Stimulated activated CD4-positive, alpha-beta T cell treated with anti-CD3 and anti-CD28 coated beads, Interleukin-1b, Interleukin-23, amount 100 ng/mL, for 1 hour (primary cell): ENCODE measurements around the gene LBX1.

Experiments used
- DNase-seq, 2 donors: peaks; one replicate each; pipeline ENCODE4 v3.0.0-alpha.2; 2020; ENCODE audit warnings: low read depth in 2 of 2

LBX1 gene

GRCh38 chr10:101244321-101245050 is 15.2 kb upstream of the LBX1 start:
- DNase-seq = no peak

GRCh38 chr10:101241840-101242707 is 12.8 kb upstream of the LBX1 start:
- DNase-seq = no peak

GRCh38 chr10:101238732-101239105 is 9.5 kb upstream of the LBX1 start:
- DNase-seq = no peak

GRCh38 chr10:101237982-101238731 is 8.9 kb upstream of the LBX1 start:
- no peak for DNase-seq

GRCh38 chr10:101237081-101237981 is 8.1 kb upstream of the LBX1 start:
- no peak for DNase-seq

- no peak for DNase-seq
These were observed 7.3 kb upstream of the LBX1 start for GRCh38 chr10:101236376-101237080.

DNA sequence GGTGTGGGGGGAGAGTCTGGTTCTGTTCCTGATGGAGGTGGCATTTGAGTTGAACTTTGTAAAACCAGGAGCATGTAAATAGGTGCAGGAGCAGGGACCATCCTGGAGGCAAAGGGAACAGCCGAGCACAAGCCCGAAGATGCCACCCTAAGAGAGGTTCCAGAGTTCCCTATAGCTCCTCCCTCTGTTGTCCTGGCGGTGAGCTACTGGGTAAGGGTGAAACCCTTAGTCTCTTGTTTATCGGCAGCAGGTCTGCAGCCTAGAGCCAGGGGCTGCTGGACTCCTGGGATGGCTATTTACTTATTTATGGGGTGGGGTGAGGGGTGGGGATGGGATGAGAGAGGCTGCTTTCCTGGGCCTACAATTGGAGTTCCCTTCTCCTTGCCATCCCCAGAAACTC is 6.5 kb upstream of the LBX1 start:
- DNase-seq = no peak

- no peak for DNase-seq
These were observed 5.1 kb upstream of the LBX1 start for GRCh38 chr10:101234333-101234732.

- DNase-seq = no peak
These were observed 4.6 kb upstream of the LBX1 start for GRCh38 chr10:101233863-101234262.

- DNase-seq = no peak
These were observed 4.2 kb upstream of the LBX1 start for GRCh38 chr10:101233443-101233842.

DNA sequence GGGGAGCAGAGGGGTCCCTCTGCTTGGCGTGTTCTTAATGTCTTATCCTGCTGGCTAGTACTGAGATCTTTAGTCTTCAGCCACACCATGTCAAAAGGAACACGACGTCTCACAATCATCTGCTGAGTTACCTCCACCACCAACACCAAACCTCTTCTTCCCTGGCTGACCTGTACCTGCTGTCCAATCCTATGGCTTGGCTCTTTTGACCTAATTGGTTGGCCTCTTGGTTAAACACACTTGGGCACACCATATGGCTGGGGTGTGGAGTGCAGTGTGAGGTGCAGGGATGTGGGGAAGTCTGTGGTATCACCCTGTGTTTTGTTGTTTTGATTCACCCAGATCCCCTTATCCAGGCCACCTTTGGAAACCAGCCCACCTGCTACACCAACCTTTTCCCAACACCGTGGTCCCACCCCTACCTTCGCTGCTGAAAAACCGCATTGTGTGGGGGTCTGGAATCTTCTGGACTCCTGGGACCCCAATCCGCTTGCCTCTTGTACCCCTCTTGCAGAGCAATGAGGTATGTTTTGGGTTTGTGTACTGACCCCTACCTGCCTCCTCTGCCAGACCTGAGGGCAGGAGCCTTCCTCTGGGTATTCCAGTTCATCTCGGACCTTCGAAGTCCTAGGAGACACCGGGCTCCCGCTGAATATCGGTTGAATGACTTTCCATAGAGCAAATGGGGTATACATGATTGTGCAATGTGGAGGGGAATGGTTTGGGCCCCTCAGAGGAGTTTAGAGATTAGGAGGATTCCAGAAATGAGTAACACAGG is 2.8 kb upstream of the LBX1 start:
- DNase-seq = no peak

- no peak for DNase-seq
These were observed 1.8 kb upstream of the LBX1 start for GRCh38 chr10:101231092-101231491.

DNA sequence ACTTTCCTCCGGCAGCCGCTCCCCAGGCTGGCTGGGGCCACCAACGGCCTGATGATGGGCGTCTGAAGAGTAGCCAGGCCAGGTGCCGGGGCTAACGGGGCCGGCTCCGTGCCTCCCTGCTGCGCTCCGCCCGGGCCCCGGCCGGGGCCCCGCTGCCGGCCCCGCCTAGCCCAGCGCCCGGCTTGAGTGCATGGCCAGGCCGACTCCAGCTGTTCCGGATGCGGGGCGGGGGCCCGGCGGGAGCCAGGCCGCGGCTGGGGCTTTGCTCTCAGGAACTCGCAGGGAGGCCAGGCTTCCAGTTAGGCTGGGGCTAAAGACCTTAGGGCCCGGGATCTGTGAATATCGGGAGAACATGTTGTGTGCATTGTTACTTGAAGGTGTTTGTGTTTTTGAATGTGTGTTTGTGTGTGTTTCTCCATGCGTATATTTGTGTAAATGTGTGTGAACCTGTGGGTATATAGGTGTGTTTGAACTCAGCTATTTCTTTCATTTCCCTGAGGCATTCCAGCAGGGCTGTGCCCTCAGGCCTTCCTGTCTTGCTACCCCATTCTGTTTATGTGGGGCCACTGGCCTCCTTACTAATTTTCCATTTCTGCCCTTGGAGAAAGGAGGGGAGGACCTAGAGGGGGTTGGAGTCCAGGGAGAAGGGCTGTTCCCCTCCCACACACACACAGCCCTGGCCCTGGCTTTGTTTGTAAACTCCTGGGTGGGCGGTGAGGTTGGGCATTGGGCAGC is 1.1 kb upstream of the LBX1 start:
- no peak for DNase-seq

GRCh38 chr10:101228966-101229265 is 347 bp downstream of the LBX1 start:
- DNase-seq = no peak

GRCh38 chr10:101228153-101228965 is 904 bp downstream of the LBX1 start:
- DNase-seq = no peak

- no peak for DNase-seq
These were observed 1.7 kb downstream of the LBX1 start for GRCh38 chr10:101227429-101228152.

GRCh38 chr10:101226491-101227428 is 2.5 kb downstream of the LBX1 start:
- no peak for DNase-seq
